LNCAP (cell line): ENCODE results near the gene ADIG.

Experiments used
- CTCF ChIP-seq: fragments of 450-650 bp; IDR thresholded peaks from 2 replicates; pipeline ENCODE4 v1.5.1; 2017; ENCODE audit warnings: mild to moderate bottlenecking

The ADIG gene

DNA sequence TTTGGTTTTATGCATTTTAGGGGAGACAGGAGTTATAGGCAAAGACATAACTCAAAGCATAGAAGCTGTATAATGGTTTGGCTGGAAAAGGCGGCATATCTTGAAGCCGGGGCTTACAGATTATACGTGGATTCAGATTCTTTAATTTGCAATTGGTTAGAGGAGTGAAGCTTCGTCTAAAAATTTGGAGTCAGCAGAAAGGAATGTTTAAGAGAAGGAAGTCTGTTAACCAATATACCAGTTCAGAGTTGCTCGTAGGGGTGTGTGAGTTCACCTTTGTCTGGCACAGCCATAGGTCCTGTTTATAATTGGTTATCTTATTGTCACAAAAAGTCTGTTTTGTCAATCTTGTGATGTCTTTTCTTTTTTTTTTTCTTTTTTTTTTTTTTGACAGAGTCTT lies 29.5 kb downstream of the ADIG start:
- no peak for TF ChIP-seq CTCF

- TF ChIP-seq CTCF: no peak
Observed at GRCh38 chr20:38612751-38613515, 31.9 kb downstream of the ADIG start.

DNA sequence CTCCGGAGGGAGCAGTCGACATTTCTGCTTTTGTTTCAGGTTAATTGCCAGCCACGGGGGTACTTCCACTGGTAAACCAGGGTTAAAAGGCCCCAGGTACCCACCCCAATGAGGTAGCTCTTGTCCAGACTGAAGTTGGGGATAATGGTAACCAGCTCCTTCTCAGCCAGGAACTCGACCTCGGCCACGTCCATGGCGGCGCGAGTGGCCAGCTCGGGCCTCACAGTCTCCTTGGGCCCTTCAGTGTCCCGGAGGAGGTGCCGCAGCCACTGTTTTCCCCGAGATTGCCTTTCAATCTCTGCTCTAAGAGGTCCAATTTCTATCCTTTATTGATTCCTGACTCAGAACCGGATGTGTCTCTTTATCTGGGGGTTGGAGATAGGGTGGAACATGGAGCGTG lies 34.3 kb downstream of the ADIG start:
- TF ChIP-seq CTCF: no peak

GRCh38 chr20:38616457-38616856 lies 35.5 kb downstream of the ADIG start:
- TF ChIP-seq CTCF: no peak

DNA sequence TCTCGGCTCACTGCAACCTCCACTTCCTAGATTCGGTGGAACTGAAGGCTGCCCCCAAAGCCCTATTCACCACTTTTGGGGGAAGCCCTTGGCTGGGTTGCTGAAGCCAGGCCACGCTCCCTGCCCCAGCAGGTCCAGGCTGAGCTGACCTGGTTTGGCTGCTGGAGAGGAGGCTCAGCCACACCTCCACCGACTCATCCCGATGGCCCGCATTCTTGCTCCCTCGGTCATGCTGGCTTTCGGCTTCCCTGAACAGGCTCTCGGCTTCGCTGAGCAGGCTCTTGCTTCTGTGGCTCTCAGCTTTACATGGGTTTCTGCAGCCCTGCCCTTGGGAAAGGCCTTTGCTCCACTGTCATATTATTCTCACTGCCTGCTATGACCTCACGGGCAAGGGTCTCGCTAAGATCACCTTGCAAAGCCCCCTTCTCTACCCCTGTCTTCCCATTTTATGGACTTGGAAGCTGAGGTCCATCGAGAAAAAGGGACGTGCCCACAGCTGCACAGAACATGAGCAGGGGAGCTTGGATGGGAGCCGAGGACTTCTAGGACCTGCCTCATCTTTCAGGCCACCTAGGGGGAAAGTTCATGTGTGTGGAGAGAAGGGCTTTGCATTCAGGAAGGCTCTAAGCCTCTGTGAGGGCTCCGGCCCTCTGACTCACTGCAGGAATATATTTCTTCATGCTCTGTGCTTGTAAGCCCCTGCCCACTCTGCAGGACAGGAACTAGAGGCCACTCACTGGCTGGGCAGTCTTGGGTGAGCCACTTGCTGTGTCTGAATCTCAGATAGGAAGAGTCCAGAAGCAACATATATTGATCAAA lies 36.2 kb downstream of the ADIG start:
- no peak for TF ChIP-seq CTCF

DNA sequence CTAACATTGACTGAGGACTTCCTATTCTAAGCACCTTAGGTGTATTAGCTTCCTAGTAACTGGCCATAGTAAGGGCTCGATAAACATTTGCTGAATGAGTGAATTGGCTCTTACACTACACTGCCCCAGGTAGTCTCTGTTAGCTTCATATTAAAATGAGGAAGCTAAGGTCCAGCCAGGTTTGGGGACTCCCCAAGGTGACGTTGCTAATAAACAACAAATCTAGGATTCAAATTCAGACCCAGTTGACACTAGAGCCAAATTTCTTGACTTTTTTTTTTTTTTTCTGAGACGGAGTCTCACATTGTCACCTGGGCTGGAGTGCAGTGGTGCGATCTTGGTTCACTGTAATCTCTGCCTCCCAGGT lies 36.8 kb downstream of the ADIG start:
- no peak for TF ChIP-seq CTCF

DNA sequence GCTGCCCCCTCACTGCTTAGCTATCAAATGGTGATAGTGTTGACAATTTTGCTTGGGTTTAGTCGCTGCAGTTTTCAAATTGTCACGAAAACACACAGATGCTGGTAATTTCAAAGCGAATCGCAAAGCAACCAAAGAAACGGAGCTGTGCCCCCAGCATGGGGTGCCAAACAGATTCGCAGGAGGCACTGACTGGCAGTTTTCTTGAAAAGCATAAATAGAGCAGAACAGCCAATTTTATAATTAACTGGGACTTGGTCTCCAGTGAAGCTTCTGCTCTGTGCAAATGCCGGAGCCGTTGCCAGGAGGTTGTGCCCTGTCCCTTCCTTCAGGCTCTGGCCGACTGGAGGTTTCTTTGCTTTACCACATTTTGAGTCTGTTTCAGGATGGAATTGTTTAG lies 39.4 kb downstream of the ADIG start:
- no peak for TF ChIP-seq CTCF
